Activated T-helper 1 cell treated with anti-CD3 and anti-CD28 coated beads, Interleukin-2, amount 50 U/mL, for 16 hours (primary cell): ENCODE results near the gene TMEM179.

Experiments used
- DNase-seq, 2 donors: peaks; one replicate each; pipeline ENCODE4 v3.0.0-alpha.2; 2020; ENCODE audit warnings: low read depth in 1 of 2, low spot score in 1 of 2

The TMEM179 gene

GRCh38 chr14:104573930-104574329 is 30.6 kb downstream of the TMEM179 start:
- no peak for DNase-seq

- DNase-seq = no peak
Measured at GRCh38 chr14:104572668-104573067, 31.9 kb downstream of the TMEM179 start.

- DNase-seq = no peak
Measured at GRCh38 chr14:104572024-104572626, 32.4 kb downstream of the TMEM179 start.

GRCh38 chr14:104571246-104571645 is 33.3 kb downstream of the TMEM179 start:
- no peak for DNase-seq

GRCh38 chr14:104569435-104569834 is 35.1 kb downstream of the TMEM179 start:
- no peak for DNase-seq

- DNase-seq = no peak
Measured at GRCh38 chr14:104568620-104569019, 36.0 kb downstream of the TMEM179 start.

- DNase-seq = no peak
Measured at GRCh38 chr14:104567957-104568225, 36.7 kb downstream of the TMEM179 start.

- no peak for DNase-seq
Measured at GRCh38 chr14:104567141-104567956, 37.2 kb downstream of the TMEM179 start.

GRCh38 chr14:104564744-104565679 is 39.6 kb downstream of the TMEM179 start:
- DNase-seq = no peak

GRCh38 chr14:104563742-104564615 is 40.6 kb downstream of the TMEM179 start:
- DNase-seq = peak; percentile 32 to 54

- no peak for DNase-seq
Measured at GRCh38 chr14:104563191-104563741, 41.3 kb downstream of the TMEM179 start.

- DNase-seq = no peak
Measured at GRCh38 chr14:104562606-104563005, 42.0 kb downstream of the TMEM179 start.

- DNase-seq = no peak
Measured at GRCh38 chr14:104561632-104562495, 42.7 kb downstream of the TMEM179 start.

- no peak for DNase-seq
Measured at GRCh38 chr14:104561124-104561557, 43.4 kb downstream of the TMEM179 start.

- DNase-seq = no peak
Measured at GRCh38 chr14:104560586-104560945, 44.0 kb downstream of the TMEM179 start.

GRCh38 chr14:104559804-104560585 is 44.6 kb downstream of the TMEM179 start:
- DNase-seq = no peak

GRCh38 chr14:104559028-104559803 is 45.4 kb downstream of the TMEM179 start:
- DNase-seq = no peak
